H1 (cell line): ENCODE measurements around the gene ACOT11. TPM values are rescaled to one million over a fixed set of nuclear protein-coding genes. Genes with fewer than 3 reads are reported as not detected.

ENCODE experiments used
- CTCF ChIA-PET: fragments of 300-600 bp; sonication (Branson Sonifier 250); formaldehyde crosslinking; loops from one replicate; lab custom pipeline; 2021; ENCODE audit not compliant: partially characterized antibody; lab: Charles Lee
- POLR2A ChIA-PET: fragments of 300-600 bp; sonication (Branson Sonifier 250); formaldehyde crosslinking; loops from one replicate; lab custom pipeline; 2021; ENCODE audit warnings: inconsistent platforms; ENCODE audit not compliant: partially characterized antibody; lab: Charles Lee
- DNase-seq, 2 experiments: peaks; one replicate each; pipeline versions ENCODE4 v3.0.0 to v3.0.0-alpha.2; 2010 to 2022; ENCODE audit warnings: low spot score in 2 of 2, low read depth in 1 of 2, mixed read lengths in 1 of 2
- FAIRE-seq: peaks from 2 replicates; lab custom pipeline; 2011; peaks lifted over from hg19 to GRCh38; lab: Jason Lieb, UNC
- H2AFZ ChIP-seq: 2 replicates; pipeline ENCODE4 v1.8.1; 2012; ENCODE audit warnings: low read length, inconsistent platforms
- H2AK5ac ChIP-seq: 2 replicates; pipeline ENCODE4 v1.6.1; 2013; ENCODE audit warnings: low read depth, low read length
- H2BK120ac ChIP-seq: replicated peaks from 2 replicates; pipeline ENCODE3; 2013; ENCODE audit warnings: low read depth, low read length, inconsistent platforms
- H2BK12ac ChIP-seq: 2 replicates; pipeline ENCODE4 v1.6.1; 2013; ENCODE audit warnings: low read depth, low read length
- H2BK15ac ChIP-seq: 2 replicates; pipeline ENCODE4 v1.6.1; 2013; ENCODE audit warnings: low read length
- H2BK20ac ChIP-seq: 2 replicates; pipeline ENCODE4 v1.6.1; 2013; ENCODE audit warnings: low read length
- H2BK5ac ChIP-seq: 2 replicates; pipeline ENCODE4 v1.6.1; 2013; ENCODE audit warnings: low read depth, low read length
- H3K14ac ChIP-seq: 2 replicates; pipeline ENCODE4 v1.6.1; 2013; ENCODE audit warnings: inconsistent platforms; ENCODE audit not compliant: insufficient read length
- H3K18ac ChIP-seq: 2 replicates; pipeline ENCODE4 v1.6.1; 2013; ENCODE audit warnings: low read length; ENCODE audit errors: extremely low read depth
- H3K23ac ChIP-seq: 2 replicates; pipeline ENCODE4 v1.6.1; 2013; ENCODE audit warnings: inconsistent platforms; ENCODE audit not compliant: insufficient read length
- H3K23me2 ChIP-seq: 2 replicates; pipeline ENCODE4 v1.6.1; 2013; ENCODE audit warnings: low read depth, low read length
- H3K27ac ChIP-seq: 2 replicates; pipeline ENCODE4 v1.6.1; 2011; ENCODE audit warnings: low read depth, low read length, inconsistent platforms
- H3K27me3 ChIP-seq, 4 experiments: replicated peaks in 1 of 4; 1 replicate in 1 of 4; 2 replicates in 3 of 4; pipeline versions ENCODE4 v1.6.1 to v1.8.1; 2011 to 2013; ENCODE audit warnings: low read length in 3 of 4, mild to moderate bottlenecking in 3 of 4, inconsistent platforms in 2 of 4, mixed read lengths in 2 of 4, moderate library complexity in 1 of 4; ENCODE audit not compliant: control insufficient read depth in 3 of 4, insufficient read depth in 3 of 4; ENCODE audit errors: extremely low read depth in 1 of 4
- H3K36me3 ChIP-seq, 4 experiments: 2 replicates each; pipeline versions ENCODE4 v1.6.1 to v1.8.1; 2011 to 2013; ENCODE audit warnings: mild to moderate bottlenecking in 4 of 4, low read length in 3 of 4, moderate library complexity in 2 of 4, control low read depth in 1 of 4, inconsistent platforms in 1 of 4; ENCODE audit not compliant: insufficient read depth in 4 of 4, control insufficient read depth in 2 of 4
- H3K4ac ChIP-seq: replicated peaks from 2 replicates; pipeline ENCODE3; 2013; ENCODE audit warnings: low read length, low read depth, mixed read lengths, inconsistent platforms; ENCODE audit not compliant: insufficient read length
- H3K4me1 ChIP-seq, 4 experiments: replicated peaks in 1 of 4; 1 replicate in 1 of 4; 2 replicates in 3 of 4; pipeline versions ENCODE4 v1.6.1 to v1.8.1; 2011 to 2013; ENCODE audit warnings: low read length in 3 of 4, inconsistent platforms in 2 of 4, mixed read lengths in 1 of 4; ENCODE audit not compliant: insufficient read depth in 4 of 4, control insufficient read depth in 3 of 4
- H3K4me2 ChIP-seq, 2 experiments: 2 replicates each; pipeline versions ENCODE4 v1.6.1 to v1.8.1; 2011 to 2013; ENCODE audit warnings: low read depth in 2 of 2, low read length in 2 of 2, control low read depth in 1 of 2, inconsistent platforms in 1 of 2, mild to moderate bottlenecking in 1 of 2; ENCODE audit not compliant: insufficient read depth in 1 of 2
- H3K4me3 ChIP-seq, 4 experiments: fragments of 200-600, 300-600 bp in 1 of 4; sonication (generic), shearing (Covaris generic), sonication (Bioruptor Twin) in 1 of 4; 2 replicates each; pipeline versions ENCODE4 v1.5.1 to v1.8.1; 2011 to 2016; ENCODE audit warnings: low read length in 4 of 4, low read depth in 3 of 4, control low read depth in 2 of 4, inconsistent platforms in 2 of 4, mild to moderate bottlenecking in 2 of 4, mixed read lengths in 1 of 4, moderate library complexity in 1 of 4; ENCODE audit not compliant: insufficient read depth in 2 of 4; ENCODE audit errors: extremely low read depth in 1 of 4
- H3K56ac ChIP-seq: replicated peaks from 2 replicates; pipeline ENCODE3; 2013; ENCODE audit warnings: low read depth, mild to moderate bottlenecking, mixed read lengths, low read length, inconsistent platforms; ENCODE audit not compliant: insufficient read length
- H3K79me1 ChIP-seq: 2 replicates; pipeline ENCODE4 v1.6.1; 2013; ENCODE audit warnings: low read depth, low read length, control low read depth
- H3K79me2 ChIP-seq, 2 experiments: 2 replicates each; pipeline versions ENCODE4 v1.6.1 to v1.8.1; 2012 to 2013; ENCODE audit warnings: low read length in 2 of 2, mild to moderate bottlenecking in 2 of 2, inconsistent platforms in 1 of 2; ENCODE audit not compliant: insufficient read depth in 2 of 2, control insufficient read depth in 1 of 2
- H3K9ac ChIP-seq, 4 experiments: replicated peaks in 1 of 4; 1 replicate in 1 of 4; 2 replicates in 3 of 4; pipeline versions ENCODE4 v1.6.1 to v1.8.1; 2011 to 2013; ENCODE audit warnings: low read depth in 3 of 4, low read length in 3 of 4, control low read depth in 2 of 4, mild to moderate bottlenecking in 2 of 4, moderate library complexity in 2 of 4, inconsistent platforms in 1 of 4; ENCODE audit errors: extremely low read depth in 1 of 4
- H3K9me3 ChIP-seq, 2 experiments: 2 replicates each; pipeline versions ENCODE4 v1.6.1 to v1.8.1; 2012 to 2013; ENCODE audit warnings: mild to moderate bottlenecking in 2 of 2, moderate library complexity in 2 of 2, control low read depth in 1 of 2, inconsistent platforms in 1 of 2, low read depth in 1 of 2, low read length in 1 of 2, mixed read lengths in 1 of 2; ENCODE audit not compliant: insufficient read depth in 2 of 2
- H4K20me1 ChIP-seq, 2 experiments: replicated peaks in 1 of 2; 2 replicates each; pipeline versions ENCODE3 to v1.8.1; 2011 to 2013; ENCODE audit warnings: inconsistent platforms in 2 of 2, low read length in 2 of 2, mild to moderate bottlenecking in 1 of 2; ENCODE audit not compliant: insufficient read depth in 2 of 2, control insufficient read depth in 1 of 2
- H4K5ac ChIP-seq: 2 replicates; pipeline ENCODE4 v1.6.1; 2013; ENCODE audit warnings: low read length, low read depth, mixed read lengths, inconsistent platforms; ENCODE audit not compliant: insufficient read length
- H4K8ac ChIP-seq: 2 replicates; pipeline ENCODE4 v1.8.0; 2013; ENCODE audit warnings: mild to moderate bottlenecking, moderate library complexity, low read length, inconsistent platforms; ENCODE audit not compliant: insufficient read depth; ENCODE audit errors: extremely low read depth
- H4K91ac ChIP-seq: replicated peaks from 2 replicates; pipeline ENCODE3; 2013; ENCODE audit warnings: low read length, mixed read lengths, inconsistent platforms; ENCODE audit not compliant: insufficient read length
- CHD1 ChIP-seq: IDR thresholded peaks from 2 replicates; pipeline ENCODE4 v1.6.1; 2012; ENCODE audit warnings: low read depth, low read length, improper control_type of control experiment
- CTBP2 ChIP-seq: IDR thresholded peaks from 2 replicates; pipeline ENCODE4 v1.7.0; 2011; ENCODE audit warnings: borderline replicate concordance, mild to moderate bottlenecking, moderate library complexity, mixed read lengths, low read length; ENCODE audit not compliant: insufficient read depth, insufficient read length
- KDM1A ChIP-seq: fragments of 200-600, 300-600 bp; sonication (generic); IDR thresholded peaks from 2 replicates; pipeline ENCODE4 v1.7.1; 2016; ENCODE audit warnings: mild to moderate bottlenecking, low read length, borderline replicate concordance
- MAX ChIP-seq: IDR thresholded peaks from 2 replicates; pipeline ENCODE4 v1.6.1; 2012; ENCODE audit warnings: inconsistent platforms
- SP1 ChIP-seq: IDR thresholded peaks from 2 replicates; pipeline ENCODE4 v1.6.1; 2011; ENCODE audit warnings: low read depth, low read length
- SP2 ChIP-seq: IDR thresholded peaks from 2 replicates; pipeline ENCODE4 v1.6.1; 2012; ENCODE audit warnings: mild to moderate bottlenecking, low read length, inconsistent platforms
- TEAD4 ChIP-seq: IDR thresholded peaks from 2 replicates; pipeline ENCODE4 v1.6.1; 2012; ENCODE audit warnings: low read depth, low read length, inconsistent platforms, mixed read lengths
- YY1 ChIP-seq: IDR thresholded peaks from 2 replicates; pipeline ENCODE4 v1.6.1; 2011; ENCODE audit warnings: low read depth, mild to moderate bottlenecking, low read length
- WGBS, 2 experiments: shearing (Covaris generic) in 1 of 2; methylation state at CpG; one replicate each; pipeline versions ENCODE4 v1.1.6 to v1.1.7; 2013 to 2015; ENCODE audit warnings: low lambda C conversion rate in 2 of 2, mixed read lengths in 2 of 2, inconsistent platforms in 1 of 2, low coverage in 1 of 2, missing lambda C conversion rate in 1 of 2; ENCODE audit not compliant: insufficient replicate concordance in 2 of 2, insufficient coverage in 1 of 2, insufficient read length in 1 of 2; ENCODE audit errors: extremely low coverage in 1 of 2, missing lambda C conversion rate in 1 of 2; 5-methylcytosine and 5-hydroxymethylcytosine counted together
- polyA plus RNA-seq, 7 experiments: library from polyadenylated mRNA; depleted of rRNA in 3 of 7; stranded (reverse) in 5 of 7; unstranded in 2 of 7; fragments of >200 nt in 5 of 7; fragments of 200-250 nt in 2 of 7; gene quantifications; 1 replicate in 5 of 7; 2 replicates in 1 of 7; 4 replicates in 1 of 7; pipeline versions ENCODE4 v1.2.1 to v1.2.3, GENCODE V29; 2011 to 2013; ENCODE audit warnings: missing spikeins in 2 of 7, mixed read lengths in 2 of 7
- total RNA-seq: library from RNA; stranded (reverse); fragmentation: NEBNext Ultra II Directional; extraction: Animal tissue kit (Norgen Biotek cat#: 25700); gene quantifications from 2 replicates; pipeline ENCODE4 v1.2.1, GENCODE V29; 2021

ACOT11 gene
- total and polyA plus RNA-seq, 2 of the 8 experiments (the other 6 are each of a cell fraction or from before 2014, with no cell fraction given) = 3.8 to 4.5 TPM

DNA sequence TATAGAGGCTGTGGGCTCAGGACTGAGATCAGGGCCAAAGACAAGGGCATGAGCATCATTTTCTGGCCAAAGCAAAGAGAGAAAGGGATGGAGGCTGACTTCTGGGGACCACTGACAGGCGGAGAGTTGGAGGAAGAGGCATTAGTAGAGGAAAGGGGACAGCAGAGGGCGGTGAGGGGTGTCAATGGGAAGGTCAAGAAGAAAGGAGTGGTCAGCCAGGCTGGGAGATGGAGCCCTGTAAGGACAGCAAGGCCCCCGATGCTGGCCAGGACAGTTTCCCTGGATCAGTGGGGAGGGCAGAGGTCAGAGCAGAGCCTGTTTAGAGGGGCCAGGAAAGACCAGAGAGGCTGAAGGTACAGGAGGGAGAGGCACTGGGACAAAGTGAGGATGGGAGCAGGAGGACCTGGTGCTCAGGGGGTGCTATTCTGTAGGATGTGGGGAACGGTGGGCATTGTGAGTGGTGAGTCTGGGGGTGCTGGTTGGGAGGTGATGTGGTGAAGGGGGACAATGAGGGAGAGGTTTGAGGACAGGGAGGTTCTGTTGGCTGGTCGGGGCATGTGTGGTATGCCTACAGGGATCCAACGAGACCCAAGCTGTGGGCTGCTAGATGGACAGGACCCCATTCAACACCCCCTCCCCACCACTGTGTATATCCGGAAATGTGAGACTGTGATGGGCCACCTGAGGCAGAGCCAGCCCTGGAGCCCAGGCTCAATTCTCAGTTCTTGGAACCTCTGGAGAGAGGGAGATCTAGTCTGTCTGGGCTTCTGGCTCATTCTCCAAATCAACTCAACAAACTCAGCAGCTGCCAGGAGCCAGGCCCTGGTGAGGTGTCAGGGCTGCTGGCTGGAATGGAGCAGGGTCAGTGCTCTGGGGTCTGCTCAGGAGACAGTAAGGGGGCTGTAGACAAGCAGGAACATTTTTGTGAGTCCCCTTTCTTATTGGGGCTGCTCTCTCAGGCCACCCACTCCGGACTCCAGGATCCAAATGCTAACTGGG is 76.7 kb downstream of the ACOT11 start:
- no peaks in the 10 kb centered on the region for H3K36me3 ChIP-seq
- no peak overlapping the region for H3K56ac ChIP-seq
- POLR2A ChIA-PET = no interaction called here
- TF ChIP-seq YY1 (no peak), CHD1 (no peak), MAX (no peak), SP1 (no peak), TEAD4 (no peak), KDM1A (no peak), SP2 (no peak), CTBP2 (no peak)
- FAIRE-seq = no peak
- H3K9me3 ChIP-seq = no peaks in the 10 kb centered on the region
- H2BK12ac ChIP-seq = no peak overlapping the region
- no peak overlapping the region for H3K27ac ChIP-seq
- CTCF ChIA-PET = no interaction called here
- H3K4me1 ChIP-seq = peaks cover 0 to 2% (median 1%) of the 10 kb centered on the region in 4 experiments; a peak in 4 of 7 replicates
- H4K5ac ChIP-seq = no peak overlapping the region
- H2AK5ac ChIP-seq = no peak overlapping the region
- H2BK20ac ChIP-seq = no peak overlapping the region
- H3K4me3 ChIP-seq = no peak overlapping the region
- no peak overlapping the region for H3K14ac ChIP-seq
- H3K79me2 ChIP-seq = no peaks in the 10 kb centered on the region
- H4K91ac ChIP-seq = no peak overlapping the region
- no peak overlapping the region for H3K23ac ChIP-seq
- no peaks in the 10 kb centered on the region for H4K20me1 ChIP-seq
- H3K18ac ChIP-seq = no peak overlapping the region
- H3K27me3 ChIP-seq = no peaks in the 10 kb centered on the region
- no peak overlapping the region for H2AFZ ChIP-seq
- H2BK120ac ChIP-seq = no peak overlapping the region
- WGBS, 2 experiments = 81% methylated on average over 8 of the region's 8 CpGs; no CpG with 5 or more reads in 1 of the 2 experiments
- H3K79me1 ChIP-seq = no peaks in the 10 kb centered on the region
- H3K4me2 ChIP-seq = no peak overlapping the region
- no peak overlapping the region for H3K9ac ChIP-seq
- H4K8ac ChIP-seq = no peak overlapping the region; the same call in 1 of the 2 replicates
- no peak overlapping the region for H3K4ac ChIP-seq
- H3K23me2 ChIP-seq = no peaks in the 10 kb centered on the region
- DNase-seq = no peak
- H2BK5ac ChIP-seq = no peak overlapping the region
- no peak overlapping the region for H2BK15ac ChIP-seq
